HG03378 (cell line): ENCODE data around the gene TYROBP.
"Not testable (repeated sequence)": the region's sequence is repeated elsewhere in the genome, so short reads cannot be mapped to it uniquely, and the experiment has no call there.

Source experiments
- ATAC-seq: cut with Tn5 transposase; IDR thresholded peaks from one replicate; pipeline ENCODE4 v1.9.1; 2021; ENCODE audit warnings: mild to moderate bottlenecking, moderate library complexity; ENCODE audit not compliant: unreplicated experiment

The TYROBP gene

DNA sequence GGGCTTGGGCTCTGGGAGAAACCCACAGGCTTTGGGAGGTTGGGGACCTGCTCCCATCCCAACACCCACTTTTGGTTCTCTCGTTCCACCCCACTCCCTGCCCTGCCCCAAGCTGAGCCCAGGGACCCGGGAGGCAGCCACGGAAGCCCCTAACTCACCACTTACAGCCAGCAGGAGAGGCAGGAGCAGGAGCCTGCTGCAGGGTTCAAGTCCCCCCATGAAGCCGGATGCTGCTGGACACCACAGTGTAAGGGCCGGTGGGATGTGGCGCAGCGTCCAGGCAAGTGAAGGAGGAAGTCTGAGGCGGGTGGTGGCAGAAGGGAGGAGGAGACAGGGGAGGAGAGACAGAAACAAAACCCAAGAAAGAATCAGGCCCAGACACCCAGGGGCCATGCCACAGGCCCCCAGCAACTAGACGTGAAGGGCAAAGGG, at the start of gene TYROBP:
Gene TYROBP (minus strand): TSS at position 286 of the 432 bp plus-strand sequence. CDS start 67 bp downstream, at position 219.
- ATAC-seq, result no peak

DNA sequence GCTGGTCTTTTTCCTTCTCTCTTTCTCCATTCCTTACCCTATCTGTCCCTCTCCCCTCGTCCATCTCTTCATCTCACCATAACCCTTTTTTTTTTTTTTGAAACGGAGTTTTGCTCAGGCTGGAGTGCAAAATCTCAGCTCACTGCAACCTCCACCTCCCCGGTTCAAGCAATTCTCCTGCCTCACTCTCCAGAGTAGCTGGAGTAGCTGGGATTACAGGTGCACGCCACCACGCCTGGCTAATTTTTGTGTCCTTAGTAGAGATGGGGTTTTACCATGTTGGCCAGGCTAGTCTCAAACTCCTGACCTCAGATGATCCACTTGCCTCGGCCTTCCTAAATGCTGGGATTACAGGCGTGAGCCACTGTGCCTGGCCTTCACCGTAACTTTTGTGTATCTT, 49.3 kb upstream of the TYROBP start:
- ATAC-seq, result not testable (repeated sequence)

DNA sequence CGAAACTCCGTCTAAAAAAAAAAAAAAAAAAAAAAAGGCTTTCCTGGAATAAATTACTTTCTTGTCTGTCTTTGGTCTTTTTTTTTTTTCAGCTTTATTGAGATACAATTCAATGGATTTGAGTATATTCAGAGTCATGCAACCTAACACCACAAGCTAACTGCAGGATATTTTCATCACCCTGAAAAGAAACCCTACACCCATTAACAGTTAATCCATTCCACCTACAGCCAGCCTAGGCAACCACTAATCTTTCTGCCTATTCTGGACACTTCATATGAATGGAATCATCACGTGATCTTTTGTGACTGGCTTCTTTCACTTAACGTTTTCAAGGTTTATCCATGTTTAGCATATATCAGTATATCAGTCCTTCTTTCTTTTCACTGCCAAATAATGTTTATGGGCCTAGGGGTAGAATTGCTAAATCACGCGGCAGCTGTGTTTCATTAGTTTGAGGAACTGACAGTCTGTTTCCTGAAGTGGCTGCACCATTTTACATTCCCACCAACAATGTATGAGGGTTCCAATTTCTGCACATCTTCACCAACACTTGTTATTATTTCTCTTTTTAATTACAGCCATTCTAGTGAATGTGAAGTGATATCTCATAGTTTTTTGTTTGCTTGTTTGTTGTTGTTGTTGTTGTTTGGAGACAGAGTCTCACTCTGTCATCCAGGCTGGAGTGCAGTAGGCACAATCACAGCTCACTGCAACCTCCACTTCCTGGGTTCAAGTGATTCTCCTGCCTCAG, 48.0 kb upstream of the TYROBP start:
- no peak for ATAC-seq

DNA sequence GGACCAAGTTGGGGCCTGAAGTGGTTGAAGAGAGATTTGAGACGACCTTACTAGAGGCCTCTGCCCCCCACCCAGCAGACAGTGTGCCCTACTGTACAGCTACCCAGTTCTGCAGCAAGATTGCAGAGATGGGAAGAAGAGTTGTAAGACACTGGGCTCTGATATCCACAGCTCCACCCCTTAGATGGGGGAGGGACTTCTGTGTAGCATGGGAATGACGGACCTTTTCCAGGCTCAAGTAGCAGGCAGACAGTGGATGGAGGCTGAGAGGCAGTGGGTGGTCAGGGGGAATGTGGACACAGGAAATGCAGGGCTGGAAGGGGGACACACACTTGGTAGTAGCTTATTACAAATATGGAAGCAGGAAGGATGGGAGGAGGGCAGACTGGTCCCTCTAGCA, 41.0 kb upstream of the TYROBP start:
- ATAC-seq, result no peak

DNA sequence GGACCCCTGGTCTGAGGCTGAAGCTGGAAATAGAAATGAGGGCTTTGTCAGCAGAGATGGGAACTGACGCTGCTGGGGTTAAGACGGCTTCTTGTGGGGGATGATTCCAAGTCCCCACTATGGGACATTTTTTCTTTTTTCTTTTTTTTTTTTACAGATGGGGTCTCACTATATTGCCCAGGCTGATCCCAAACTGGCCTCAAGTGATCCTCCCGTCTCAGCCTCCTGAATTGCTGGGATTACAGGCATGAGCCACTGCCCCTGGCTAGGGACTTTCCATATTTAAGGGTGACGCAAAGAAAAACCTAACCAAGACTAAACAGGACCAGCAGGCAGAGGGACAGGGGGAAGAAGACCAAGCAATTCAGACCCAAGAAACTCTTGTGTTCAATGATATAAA, 38.1 kb upstream of the TYROBP start:
- no peak for ATAC-seq

DNA sequence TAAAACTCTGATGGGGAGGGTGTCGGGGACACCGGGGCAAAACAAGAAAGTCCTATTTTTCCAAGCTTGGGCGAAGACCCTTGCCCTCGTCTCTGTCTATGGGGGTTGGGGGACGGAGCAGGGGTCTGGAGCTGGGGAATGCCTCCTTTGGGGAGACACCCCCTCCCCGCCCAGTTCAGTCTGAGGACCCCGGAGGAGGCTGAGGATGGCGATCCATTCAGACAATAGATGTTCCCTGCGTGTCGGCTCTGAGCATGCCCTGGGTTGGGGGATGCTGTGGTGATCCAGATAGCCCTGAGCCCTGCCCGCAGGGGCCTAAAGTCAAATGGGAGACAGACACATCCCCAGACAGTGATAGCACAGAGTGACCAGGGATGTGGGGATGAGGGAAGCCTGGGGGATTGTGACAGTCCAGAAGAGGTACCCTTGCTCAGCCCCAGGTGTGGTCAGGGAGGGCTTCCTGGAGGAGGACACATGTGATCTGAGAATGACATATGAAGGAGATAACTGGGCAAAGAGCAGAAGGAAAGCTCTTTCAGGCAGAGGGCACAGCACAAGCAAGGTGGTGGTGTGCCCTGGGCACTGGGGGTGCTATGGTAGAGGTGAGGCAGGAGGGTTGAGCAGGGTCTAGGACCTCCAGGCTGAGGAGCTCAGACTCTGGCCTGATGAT, 37.2 kb upstream of the TYROBP start:
- ATAC-seq, result no peak

DNA sequence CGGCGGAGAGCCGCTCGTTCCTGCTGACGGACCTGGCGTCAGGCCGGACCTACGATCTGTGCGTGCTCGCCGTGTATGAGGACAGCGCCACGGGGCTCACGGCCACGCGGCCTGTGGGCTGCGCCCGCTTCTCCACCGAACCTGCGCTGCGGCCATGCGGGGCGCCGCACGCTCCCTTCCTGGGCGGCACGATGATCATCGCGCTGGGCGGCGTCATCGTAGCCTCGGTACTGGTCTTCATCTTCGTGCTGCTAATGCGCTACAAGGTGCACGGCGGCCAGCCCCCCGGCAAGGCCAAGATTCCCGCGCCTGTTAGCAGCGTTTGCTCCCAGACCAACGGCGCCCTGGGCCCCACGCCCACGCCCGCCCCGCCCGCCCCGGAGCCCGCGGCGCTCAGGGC, 36.5 kb upstream of the TYROBP start:
- no peak for ATAC-seq

DNA sequence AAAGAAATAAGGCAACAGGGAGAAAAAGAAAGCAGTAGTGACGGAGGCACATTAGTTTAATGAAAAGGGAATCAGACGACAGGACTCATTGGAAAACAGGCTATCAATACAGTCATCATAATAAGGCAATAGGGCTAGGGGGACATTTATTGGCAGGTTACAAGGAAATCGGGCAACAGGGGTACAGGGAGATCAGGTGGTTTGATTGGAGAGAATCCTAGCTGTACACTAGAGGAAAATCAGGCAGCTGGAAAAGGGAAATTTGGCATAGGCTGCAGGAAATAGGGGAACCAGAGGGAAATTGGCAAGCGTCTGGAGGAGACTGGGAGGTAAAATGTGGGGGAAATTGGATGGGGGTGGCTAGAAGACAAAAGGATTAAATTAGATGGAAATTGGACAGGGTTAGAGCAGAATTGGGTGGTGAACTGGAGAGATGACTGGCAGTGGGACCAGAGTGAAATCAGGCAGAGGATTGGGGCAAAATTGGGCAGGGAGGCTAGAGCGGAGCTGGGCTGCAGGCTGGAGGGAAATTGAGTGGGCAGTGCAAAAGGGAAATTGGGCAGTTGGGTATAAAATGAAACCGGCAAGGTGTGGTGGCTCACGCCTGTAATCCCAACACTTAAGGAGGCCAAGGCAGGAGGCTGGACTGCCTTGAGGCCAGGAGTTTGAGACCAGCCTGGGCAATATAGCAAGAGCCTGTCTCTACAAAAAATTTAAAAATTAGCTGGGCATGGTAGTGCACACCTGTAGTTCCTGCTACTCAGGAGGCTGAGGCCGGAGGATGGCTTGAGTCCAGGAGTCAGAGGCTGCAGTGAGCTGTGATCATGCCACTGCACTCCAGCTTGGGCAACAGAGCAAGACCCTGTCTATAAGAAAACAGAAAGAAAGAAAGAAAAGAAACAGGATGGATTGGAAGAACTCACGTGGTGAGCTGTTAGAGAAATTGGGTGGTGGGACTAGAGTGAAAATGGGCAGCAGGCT, 35.5 kb upstream of the TYROBP start:
- ATAC-seq, result no peak

DNA sequence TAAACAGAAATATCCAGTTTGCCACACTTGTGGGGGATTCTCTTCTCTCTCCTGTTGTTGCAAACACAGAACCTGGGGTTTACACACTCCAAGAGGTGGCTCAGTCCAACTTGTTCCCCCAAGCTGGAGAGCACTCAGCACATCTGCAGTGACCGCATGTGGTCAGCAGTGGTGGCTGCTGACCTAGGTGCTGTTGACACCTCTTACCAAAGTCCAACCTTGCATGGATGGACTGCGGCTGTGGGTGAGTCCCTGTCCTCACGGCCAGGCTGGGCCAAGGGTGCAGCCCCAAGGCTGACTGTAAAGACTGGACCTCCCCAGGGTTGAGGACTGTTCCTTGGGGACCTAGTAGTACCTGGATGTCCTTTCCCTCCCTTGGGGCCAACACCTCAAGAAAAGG, 34.1 kb upstream of the TYROBP start:
- ATAC-seq, result no peak

DNA sequence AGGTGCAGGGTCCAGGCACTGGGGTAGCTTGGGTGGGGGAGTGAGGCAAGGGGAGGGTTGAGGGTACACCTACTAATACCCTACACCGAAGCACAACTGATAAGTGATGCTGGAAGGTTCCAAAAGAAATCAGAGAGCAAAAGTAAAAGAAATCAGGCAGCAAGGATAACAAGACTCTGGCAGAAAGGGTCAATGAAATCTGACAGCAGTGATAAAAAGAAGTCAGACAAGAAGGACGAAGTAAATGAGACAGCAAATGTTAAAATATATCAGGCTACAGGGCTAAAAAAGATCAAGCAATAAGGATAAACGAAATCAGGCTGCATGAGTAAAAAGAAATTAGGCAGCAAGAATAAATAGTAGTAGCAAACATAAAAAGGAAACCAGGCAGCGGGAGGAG, 32.7 kb upstream of the TYROBP start:
- no peak for ATAC-seq

DNA sequence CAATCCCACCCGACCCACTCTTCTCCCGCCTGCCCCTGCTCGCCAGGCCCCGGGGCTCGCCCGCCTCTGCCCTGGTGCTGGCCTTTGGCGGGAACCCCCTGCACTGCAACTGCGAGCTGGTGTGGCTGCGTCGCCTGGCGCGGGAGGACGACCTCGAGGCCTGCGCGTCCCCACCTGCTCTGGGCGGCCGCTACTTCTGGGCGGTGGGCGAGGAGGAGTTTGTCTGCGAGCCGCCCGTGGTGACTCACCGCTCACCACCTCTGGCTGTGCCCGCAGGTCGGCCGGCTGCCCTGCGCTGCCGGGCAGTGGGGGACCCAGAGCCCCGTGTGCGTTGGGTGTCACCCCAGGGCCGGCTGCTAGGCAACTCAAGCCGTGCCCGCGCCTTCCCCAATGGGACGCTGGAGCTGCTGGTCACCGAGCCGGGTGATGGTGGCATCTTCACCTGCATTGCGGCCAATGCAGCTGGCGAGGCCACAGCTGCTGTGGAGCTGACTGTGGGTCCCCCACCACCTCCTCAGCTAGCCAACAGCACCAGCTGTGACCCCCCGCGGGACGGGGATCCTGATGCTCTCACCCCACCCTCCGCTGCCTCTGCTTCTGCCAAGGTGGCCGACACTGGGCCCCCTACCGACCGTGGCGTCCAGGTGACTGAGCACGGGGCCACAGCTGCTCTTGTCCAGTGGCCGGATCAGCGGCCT, 32.1 kb upstream of the TYROBP start:
- no peak for ATAC-seq

DNA sequence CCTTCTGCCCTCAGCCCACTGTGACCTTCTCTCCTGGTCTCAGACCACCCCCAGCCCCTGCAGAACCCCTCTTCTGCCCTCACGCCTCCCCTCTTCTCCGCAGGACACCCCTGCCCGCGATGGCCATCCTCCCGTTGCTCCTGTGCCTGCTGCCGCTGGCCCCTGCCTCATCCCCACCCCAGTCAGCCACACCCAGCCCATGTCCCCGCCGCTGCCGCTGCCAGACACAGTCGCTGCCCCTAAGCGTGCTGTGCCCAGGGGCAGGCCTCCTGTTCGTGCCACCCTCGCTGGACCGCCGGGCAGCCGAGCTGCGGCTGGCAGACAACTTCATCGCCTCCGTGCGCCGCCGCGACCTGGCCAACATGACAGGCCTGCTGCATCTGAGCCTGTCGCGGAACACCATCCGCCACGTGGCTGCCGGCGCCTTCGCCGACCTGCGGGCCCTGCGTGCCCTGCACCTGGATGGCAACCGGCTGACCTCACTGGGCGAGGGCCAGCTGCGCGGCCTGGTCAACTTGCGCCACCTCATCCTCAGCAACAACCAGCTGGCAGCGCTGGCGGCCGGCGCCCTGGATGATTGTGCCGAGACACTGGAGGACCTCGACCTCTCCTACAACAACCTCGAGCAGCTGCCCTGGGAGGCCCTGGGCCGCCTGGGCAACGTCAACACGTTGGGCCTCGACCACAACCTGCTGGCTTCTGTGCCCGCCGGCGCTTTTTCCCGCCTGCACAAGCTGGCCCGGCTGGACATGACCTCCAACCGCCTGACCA, 31.4 kb upstream of the TYROBP start:
- ATAC-seq, result no peak

DNA sequence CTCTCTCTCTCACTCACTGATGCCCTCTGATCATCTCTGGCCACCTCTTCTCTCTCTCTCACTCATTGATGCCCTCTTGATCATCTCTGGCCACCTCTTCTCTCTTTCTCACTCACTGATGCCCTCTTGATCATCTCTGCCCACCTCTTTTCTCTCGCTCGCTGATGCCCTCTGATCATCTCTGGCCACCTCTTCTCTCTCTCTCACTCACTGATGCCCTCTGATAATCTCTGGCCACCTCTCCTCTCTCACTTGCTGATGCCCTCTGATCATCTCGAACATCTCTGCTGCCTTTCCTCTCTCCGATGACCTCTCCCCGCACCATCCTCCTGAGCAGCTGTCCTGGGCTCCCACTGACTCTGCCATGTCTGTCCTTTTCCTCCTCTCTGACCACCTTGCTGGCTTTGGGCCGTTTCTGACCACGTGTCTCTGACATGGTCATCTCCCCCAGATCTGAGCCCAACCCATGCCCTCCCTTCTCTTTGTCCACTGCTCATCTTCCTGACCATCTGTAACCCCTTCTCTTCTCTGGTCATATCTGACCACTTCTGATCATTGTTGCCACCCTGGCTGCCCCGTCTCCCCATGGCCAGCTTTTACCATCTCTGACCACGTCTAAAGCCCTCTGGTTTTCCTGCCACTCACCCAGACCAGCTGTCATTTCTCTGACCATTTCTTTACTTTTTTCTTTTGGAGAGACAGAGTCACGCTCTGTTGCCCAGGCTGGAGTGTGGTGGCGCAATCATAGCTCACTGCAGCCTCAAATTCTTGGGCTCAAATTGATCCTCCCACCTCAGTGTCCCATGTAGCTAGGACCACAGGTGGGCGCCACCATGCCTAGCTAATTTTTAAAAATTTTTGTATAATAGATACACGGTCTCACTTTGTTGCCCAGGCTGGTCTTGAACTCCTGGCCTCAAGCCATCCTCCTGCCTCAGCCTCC, 30.5 kb upstream of the TYROBP start:
- ATAC-seq, result no peak

DNA sequence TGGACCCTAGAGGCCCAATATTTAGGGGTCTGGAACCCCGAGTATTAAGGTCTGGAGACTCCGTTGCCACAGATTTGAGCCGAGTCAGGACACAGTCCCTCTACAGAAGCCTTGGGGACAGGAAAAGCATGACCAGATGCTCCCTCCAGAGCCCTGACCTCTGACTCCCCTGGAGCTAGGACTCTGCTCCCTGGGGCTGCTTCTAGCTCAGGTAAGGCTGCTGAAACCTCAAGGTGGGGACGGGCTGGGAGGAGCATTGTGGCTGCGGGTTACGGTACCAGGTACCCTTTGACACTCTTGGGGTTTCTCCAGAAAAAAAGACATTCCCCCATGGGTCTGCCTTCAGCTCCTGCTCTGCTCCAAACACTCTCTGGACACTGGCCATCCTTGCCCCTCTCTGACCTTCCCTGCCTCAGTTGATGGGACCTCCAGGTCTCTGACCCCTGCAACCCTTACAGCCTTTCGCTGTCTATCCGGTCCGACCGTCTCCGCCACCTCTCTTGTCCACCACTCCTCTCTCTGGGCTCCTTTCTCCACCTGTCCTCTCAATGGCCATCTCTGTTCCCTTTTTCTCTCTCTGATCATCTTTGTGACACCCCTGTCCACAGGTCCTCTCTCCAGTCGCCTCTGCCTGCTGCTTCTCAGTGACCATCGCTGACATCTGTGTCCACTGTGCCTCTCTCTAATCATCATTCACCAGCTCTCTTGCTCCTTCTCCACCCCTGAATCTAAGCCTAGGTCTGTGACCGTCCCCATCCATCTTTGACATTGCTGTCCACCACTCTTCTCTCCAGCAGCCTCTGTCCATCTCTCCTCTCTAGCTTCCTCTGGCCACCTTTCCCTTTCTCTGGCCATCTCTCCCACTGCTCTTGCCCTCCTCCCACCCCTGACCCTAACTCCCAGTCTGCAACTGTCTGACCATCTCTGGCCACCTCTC, 29.5 kb upstream of the TYROBP start:
- no peak for ATAC-seq

DNA sequence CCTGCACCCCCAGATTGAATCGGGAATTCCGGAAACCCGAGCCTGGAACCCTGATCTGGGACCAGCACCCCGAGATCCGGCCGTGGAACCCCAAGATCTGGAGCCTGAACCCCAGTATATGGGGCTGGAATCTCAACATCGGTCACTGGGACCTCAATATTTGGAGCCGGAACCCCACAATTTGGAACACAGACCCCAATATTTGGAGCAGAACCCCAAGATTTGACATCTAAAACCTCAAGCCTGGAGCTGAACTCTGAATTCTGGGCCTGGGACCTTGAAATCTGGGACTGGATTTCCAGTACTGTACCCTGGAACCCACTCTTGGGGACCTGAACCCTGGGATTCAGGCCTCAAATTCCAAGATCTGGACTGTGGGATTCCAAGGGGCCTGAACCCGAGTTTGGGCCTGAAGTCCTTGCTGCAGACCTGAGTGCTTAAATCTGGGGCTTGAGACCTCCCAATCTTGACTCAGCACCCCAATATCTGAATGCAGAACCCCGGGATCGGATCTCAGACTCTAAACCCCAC, 28.7 kb upstream of the TYROBP start:
- no peak for ATAC-seq

DNA sequence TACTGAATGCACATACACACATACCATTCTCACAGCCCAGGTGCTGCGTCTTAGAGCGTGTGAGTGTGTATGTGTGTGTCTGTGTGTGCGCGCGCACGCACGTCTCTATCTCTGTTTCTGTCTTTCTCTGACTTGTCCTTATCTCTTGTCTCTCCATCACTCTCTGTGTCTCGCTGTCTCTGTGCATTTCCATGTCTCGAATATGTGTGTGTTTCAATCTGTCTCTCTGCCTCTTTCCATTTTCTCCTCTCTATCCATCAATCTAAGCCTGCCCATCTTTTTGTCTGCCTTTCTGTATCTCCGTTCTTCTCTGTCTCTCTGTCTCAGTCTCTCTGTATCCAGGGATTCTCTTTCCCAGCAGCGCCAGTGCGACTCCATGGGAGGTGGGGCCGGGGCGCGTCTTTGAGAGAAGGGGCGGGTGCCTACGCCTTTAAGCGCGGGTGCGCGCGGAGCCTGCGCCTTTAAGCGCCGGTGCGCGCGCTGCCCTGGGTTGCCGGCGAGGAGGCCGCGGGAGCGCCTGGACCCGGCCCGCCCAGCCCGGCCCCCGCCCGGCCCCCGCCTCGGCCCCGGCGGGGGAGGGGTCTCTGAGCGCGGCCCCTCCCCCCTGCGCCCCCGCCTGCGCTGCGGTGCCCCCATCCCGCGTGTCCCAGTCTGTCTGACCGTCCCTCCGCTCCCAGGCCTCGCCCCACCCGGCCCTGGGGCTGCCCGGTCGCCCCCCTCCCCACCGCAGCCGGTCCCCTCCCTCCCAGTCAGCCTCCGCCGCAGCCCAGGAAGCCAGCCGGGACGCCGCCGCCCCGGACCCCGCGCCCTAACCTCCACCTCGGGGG, 28.0 kb upstream of the TYROBP start, which contains the start of gene LRFN3:
Gene LRFN3 (plus strand): TSS at position 464 of the 827 bp plus-strand sequence. CDS start 3,052 bp downstream, outside the sequence.
- ATAC-seq, result no peak
